Smooth muscle cell (in vitro differentiated cells): Measurements from ENCODE around the gene COMT. TPM values are rescaled to one million over a fixed set of nuclear protein-coding genes. Genes with fewer than 3 reads are reported as not detected.

ENCODE experiments used
- DNase-seq: peaks from one replicate; lab custom pipeline; 2025; ENCODE audit not compliant: unreplicated experiment; lab: John Stamatoyannopoulos, UW
- H2AFZ ChIP-seq: fragments of 200-600 bp; sonication (generic); 2 replicates; pipeline ENCODE4 v1.6.0; 2016; ENCODE audit warnings: antibody characterized with exemption, low read depth, mild to moderate bottlenecking
- H3F3A ChIP-seq: fragments of 200-600 bp; sonication (generic); 2 replicates; pipeline ENCODE4 v1.6.0; 2017; ENCODE audit warnings: antibody characterized with exemption, low read depth
- H3K27ac ChIP-seq: fragments of 200-600 bp; sonication (generic); 2 replicates; pipeline ENCODE4 v1.5.1; 2016; ENCODE audit warnings: low read depth, mild to moderate bottlenecking
- H3K27me3 ChIP-seq: fragments of 200-600 bp; sonication (generic); 2 replicates; pipeline ENCODE4 v1.6.1; 2016; ENCODE audit warnings: low read depth, mild to moderate bottlenecking
- H3K36me3 ChIP-seq: fragments of 200-600 bp; sonication (generic); 2 replicates; pipeline ENCODE4 v1.5.1; 2016; ENCODE audit warnings: low read depth
- H3K4me1 ChIP-seq: fragments of 200-600 bp; sonication (generic); 2 replicates; pipeline ENCODE4 v1.5.1; 2016; ENCODE audit warnings: low read depth
- H3K4me2 ChIP-seq: fragments of 200-600 bp; sonication (generic); 2 replicates; pipeline ENCODE4 v1.6.0; 2016; ENCODE audit warnings: mild to moderate bottlenecking
- H3K4me3 ChIP-seq: fragments of 200-600 bp; sonication (generic); 2 replicates; pipeline ENCODE4 v1.5.1; 2016; ENCODE audit warnings: mild to moderate bottlenecking
- H3K79me2 ChIP-seq: fragments of 200-600 bp; sonication (generic); 2 replicates; pipeline ENCODE4 v1.6.0; 2016; ENCODE audit warnings: low read depth, mild to moderate bottlenecking
- H3K9ac ChIP-seq: fragments of 200-600 bp; sonication (generic); 2 replicates; pipeline ENCODE4 v1.6.0; 2016; ENCODE audit warnings: low read depth
- H3K9me3 ChIP-seq: fragments of 200-600 bp; sonication (generic); replicated peaks from 2 replicates; pipeline ENCODE4 v1.5.1; 2016; ENCODE audit warnings: low read depth
- H4K20me1 ChIP-seq: fragments of 200-600 bp; sonication (generic); 2 replicates; pipeline ENCODE4 v1.6.0; 2016; ENCODE audit warnings: low read depth
- CTCF ChIP-seq: fragments of 200-600 bp; sonication (generic); IDR thresholded peaks from 2 replicates; pipeline ENCODE4 v1.5.1; 2017; ENCODE audit warnings: borderline replicate concordance, mild to moderate bottlenecking, antibody characterized with exemption; ENCODE audit not compliant: insufficient read depth, poor library complexity, severe bottlenecking
- whole genome bisulfite sequencing: methylation state at CpG from one replicate; pipeline ENCODE4 v1.1.7; 2016; ENCODE audit warnings: low lambda C conversion rate; 5-methylcytosine and 5-hydroxymethylcytosine counted together
- polyA plus RNA-seq: library from polyadenylated mRNA; unstranded; fragments of >200 nt; fragmentation: Nextera tagmentation; extraction: Ambion mirVana; gene quantifications from 2 replicates; pipeline ENCODE4 v1.2.1, GENCODE V29; 2016
- total RNA-seq: library from RNA; depleted of rRNA; stranded (reverse); fragments of >200 nt; gene quantifications from 2 replicates; pipeline ENCODE4 v1.2.3, GENCODE V29; 2014

Gene COMT
- total and polyA plus RNA-seq, 2 experiments from 2014 or later, result 4.1 to 6.2 TPM

GRCh38 chr22:19984851-19985811, 43.6 kb downstream of the COMT start:
- Histone ChIP-seq H3K79me2 (no peaks in the 10 kb centered on the region), H3K36me3 (no peaks in the 10 kb centered on the region), H3K4me3 (no peak overlapping the region), H3K9ac (peak overlapping the region; percentile 44), H2AFZ (no peak overlapping the region), H3K4me1 (peaks cover 7% of the 10 kb centered on the region), H3K27ac (no peak overlapping the region), H3F3A (no peaks in the 10 kb centered on the region), H4K20me1 (no peaks in the 10 kb centered on the region), H3K27me3 (peaks cover 11% of the 10 kb centered on the region), H3K9me3 (no peaks in the 10 kb centered on the region), H3K4me2 (no peak overlapping the region)
- 98% methylated on average over 11 of the region's 11 CpGs for WGBS
- TF ChIP-seq CTCF, result no peak
- no peak for DNase-seq

DNA sequence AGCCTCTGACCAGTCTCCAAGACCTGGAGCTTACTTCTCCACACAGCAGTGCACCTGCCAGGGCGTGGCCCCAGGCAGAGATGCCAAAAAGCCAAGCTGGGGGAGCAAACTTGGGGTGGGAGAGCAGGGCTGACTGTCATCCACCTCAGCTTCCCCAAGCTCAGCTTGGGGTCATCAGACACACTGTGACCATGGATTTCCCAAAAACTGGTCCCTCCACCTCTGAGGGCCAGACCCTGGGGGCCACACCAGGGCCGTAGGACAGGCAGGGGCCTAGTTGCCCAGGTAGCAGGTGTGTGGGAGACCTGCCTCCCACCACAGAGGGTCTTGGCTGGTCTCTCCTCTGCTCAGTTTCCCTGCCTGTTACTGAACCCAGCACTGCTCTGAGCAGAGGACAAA, 44.4 kb downstream of the COMT start:
- Histone ChIP-seq H3K4me2 (peak overlapping the region; percentile 99), H3K27me3 (peaks cover 11% of the 10 kb centered on the region)

DNA sequence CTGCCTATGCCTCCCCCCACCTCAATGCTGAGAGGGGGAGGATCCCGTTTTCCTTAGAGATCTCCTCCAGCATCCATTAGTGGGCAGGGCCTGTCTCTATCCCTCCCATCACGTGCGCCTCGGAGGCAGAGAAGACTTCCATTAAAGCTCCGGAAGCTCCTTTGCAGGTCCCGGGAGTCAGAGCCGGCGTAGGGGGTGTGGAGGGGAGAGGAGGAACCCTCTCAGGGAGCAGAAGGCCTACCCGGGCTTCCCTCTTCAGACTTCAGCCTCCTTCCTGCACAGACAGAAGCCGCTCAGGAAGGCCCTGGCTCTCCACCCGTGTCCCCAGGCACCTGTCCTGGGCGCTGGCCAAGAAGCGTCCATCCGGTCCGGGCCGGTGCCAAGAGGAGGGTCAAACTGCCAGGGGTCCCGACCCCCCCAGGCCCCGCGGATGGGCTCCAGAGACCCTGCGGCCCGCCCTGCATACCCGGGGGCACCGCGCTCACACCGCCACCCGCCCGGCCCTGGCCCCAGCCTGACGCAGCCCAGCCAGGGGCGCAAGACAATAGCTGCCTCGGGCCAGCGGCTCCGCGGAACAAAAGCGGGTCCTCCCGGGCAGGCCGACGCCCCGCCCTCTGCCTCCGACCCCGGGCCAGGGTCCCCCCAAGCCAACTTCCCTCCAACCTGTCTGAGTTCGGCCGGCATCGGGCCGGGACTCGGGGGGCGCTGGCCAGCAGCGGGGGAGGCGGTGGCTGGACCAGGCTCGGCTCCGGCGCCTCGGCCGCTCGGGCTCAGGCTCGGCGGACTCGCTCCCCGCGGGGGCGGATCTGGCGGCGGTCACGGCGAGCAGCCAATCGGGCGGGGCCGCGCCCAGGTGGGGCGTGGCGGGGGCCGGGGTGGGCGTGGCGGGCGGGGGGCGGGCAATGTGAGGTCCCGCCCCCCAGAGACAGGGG, 45.1 kb downstream of the COMT start:
- peak; percentile 30 for DNase-seq
- Histone ChIP-seq H3K27ac (no peak overlapping the region), H3K27me3 (peaks cover 11% of the 10 kb centered on the region), H3K4me1 (peaks cover 7% of the 10 kb centered on the region), H3K4me3 (peak overlapping the region; percentile 86), H4K20me1 (no peaks in the 10 kb centered on the region), H3K9me3 (no peaks in the 10 kb centered on the region), H3F3A (no peaks in the 10 kb centered on the region), H2AFZ (peak overlapping the region; percentile 94), H3K36me3 (no peaks in the 10 kb centered on the region), H3K4me2 (peak overlapping the region; percentile 99), H3K9ac (peak overlapping the region; percentile 85), H3K79me2 (no peaks in the 10 kb centered on the region)
- WGBS, result 2% methylated on average over 55 of the region's 76 CpGs
- no peak for TF ChIP-seq CTCF

More for the DNA sequence above, 44.4 kb downstream of the COMT start:
- no peak for DNase-seq
- peaks cover 7% of the 10 kb centered on the region for H3K4me1 ChIP-seq
- WGBS, result 83% methylated on average over 2 of the region's 2 CpGs
- H2AFZ ChIP-seq, result no peak overlapping the region
- H3K79me2 ChIP-seq, result no peaks in the 10 kb centered on the region
- H3K9me3 ChIP-seq, result no peaks in the 10 kb centered on the region
- no peak overlapping the region for H3K9ac ChIP-seq
- H3F3A ChIP-seq, result no peaks in the 10 kb centered on the region
- peak overlapping the region; percentile 86 for H3K4me3 ChIP-seq
- no peaks in the 10 kb centered on the region for H4K20me1 ChIP-seq
- no peaks in the 10 kb centered on the region for H3K36me3 ChIP-seq
- no peak for TF ChIP-seq CTCF
- no peak overlapping the region for H3K27ac ChIP-seq
